GM12878 (cell line): ENCODE measurements around the gene SHANK1. TPM values are rescaled to one million over a fixed set of nuclear protein-coding genes. Genes with fewer than 3 reads are reported as not detected.

Source experiments
- ATAC-seq: fragments of 200-7000 bp; cut with Tn5 transposase; 3 replicates; pipeline ENCODE4 v1.9.1; 2020; ENCODE audit warnings: mild to moderate bottlenecking, moderate library complexity
- BruUV-seq: library from RNA; stranded (reverse); fragments of 400-500 nt; replicated peaks from 2 replicates; lab custom pipeline; 2021; lab: Mats Ljungman, UMichigan
- CTCF ChIA-PET: fragments of 300-600 bp; sonication (Branson Sonifier 250); formaldehyde crosslinking; extraction: SDS; loops from one replicate; lab custom pipeline; 2021; ENCODE audit warnings: inconsistent platforms; lab: Yijun Ruan, JAX
- POLR2A ChIA-PET: fragments of 350-600 bp; formaldehyde crosslinking; extraction: SDS; loops from one replicate; lab custom pipeline; 2021; ENCODE audit warnings: inconsistent platforms; lab: Charles Lee
- RAD21 ChIA-PET: fragments of 300-600 bp; sonication (Branson Sonifier 250); formaldehyde crosslinking; loops from one replicate; lab custom pipeline; 2023; ENCODE audit warnings: antibody characterized with exemption; ENCODE audit not compliant: unreplicated experiment; lab: Charles Lee
- SMC1A ChIA-PET: fragments of 300-600 bp; sonication (Branson Sonifier 250); formaldehyde crosslinking; loops from one replicate; lab custom pipeline; 2023; ENCODE audit not compliant: unreplicated experiment, uncharacterized antibody; lab: Charles Lee
- DNase-seq: peaks from one replicate; pipeline ENCODE4 v3.0.0-alpha.2; 2011; ENCODE audit warnings: low read depth, low spot score
- FAIRE-seq: peaks from 3 replicates; lab custom pipeline; 2011; peaks lifted over from hg19 to GRCh38; lab: Jason Lieb, UNC
- H2AFZ ChIP-seq: 2 replicates; pipeline ENCODE4 v1.6.0; 2011; ENCODE audit warnings: low read depth, low read length, control low read depth; ENCODE audit not compliant: control insufficient read depth
- H3K27ac ChIP-seq: 2 replicates; pipeline ENCODE4 v1.5.1; 2011; ENCODE audit warnings: control low read depth; ENCODE audit not compliant: control insufficient read depth, insufficient read depth
- H3K27me3 ChIP-seq, 2 experiments: replicated peaks in 1 of 2; 2 replicates each; pipeline versions ENCODE4 v1.6.0 to v1.6.1; 2011; ENCODE audit warnings: low read length in 1 of 2; ENCODE audit not compliant: control insufficient read depth in 2 of 2, insufficient read depth in 2 of 2
- H3K36me3 ChIP-seq, 2 experiments: 2 replicates each; pipeline ENCODE4 v1.5.1; 2011; ENCODE audit warnings: low read length in 1 of 2; ENCODE audit not compliant: control insufficient read depth in 2 of 2, insufficient read depth in 2 of 2
- H3K4me1 ChIP-seq: 2 replicates; pipeline ENCODE4 v1.6.1; 2011; ENCODE audit warnings: mild to moderate bottlenecking, low read length, moderate library complexity, mixed read lengths; ENCODE audit not compliant: control insufficient read depth, insufficient read depth
- H3K4me2 ChIP-seq: 2 replicates; pipeline ENCODE4 v1.6.0; 2011; ENCODE audit warnings: control low read depth; ENCODE audit not compliant: control insufficient read depth, insufficient read depth
- H3K4me3 ChIP-seq: fragments of 200-600 bp; sonication (generic); 2 replicates; pipeline ENCODE4 v1.5.1; 2016
- H3K79me2 ChIP-seq: 2 replicates; pipeline ENCODE4 v1.6.0; 2011; ENCODE audit warnings: low read length; ENCODE audit not compliant: control insufficient read depth, insufficient read depth
- H3K9ac ChIP-seq: 2 replicates; pipeline ENCODE4 v1.8.0; 2011; ENCODE audit warnings: low read length, control low read depth, mixed read lengths; ENCODE audit not compliant: control insufficient read depth, insufficient read depth
- H3K9me3 ChIP-seq: replicated peaks from 3 replicates; pipeline ENCODE4 v1.5.1; 2011; ENCODE audit warnings: mild to moderate bottlenecking, low read length; ENCODE audit not compliant: control insufficient read depth, insufficient read depth
- H4K20me1 ChIP-seq: 2 replicates; pipeline ENCODE4 v1.6.0; 2011; ENCODE audit not compliant: control insufficient read depth, insufficient read depth
- BCL11A ChIP-seq: IDR thresholded peaks from 2 replicates; pipeline ENCODE4 v1.6.1; 2011; ENCODE audit warnings: low read depth, low read length
- CBFB ChIP-seq: IDR thresholded peaks from 2 replicates; pipeline ENCODE4 v1.6.1; 2016; ENCODE audit warnings: antibody characterized with exemption, low read depth
- CHD2 ChIP-seq: IDR thresholded peaks from 2 replicates; pipeline ENCODE4 v1.6.1; 2011; ENCODE audit warnings: low read depth, low read length, improper control_type of control experiment, borderline replicate concordance
- E2F4 ChIP-seq: IDR thresholded peaks from 2 replicates; pipeline ENCODE4 v1.6.1; 2012; ENCODE audit warnings: low read depth, low read length, improper control_type of control experiment
- ESRRA ChIP-seq: IDR thresholded peaks from 2 replicates; pipeline ENCODE4 v1.6.1; 2012; ENCODE audit warnings: mild to moderate bottlenecking, low read length, improper control_type of control experiment
- FOS ChIP-seq: IDR thresholded peaks from 3 replicates; pipeline ENCODE4 v1.6.1; 2011; ENCODE audit warnings: borderline replicate concordance; ENCODE audit not compliant: insufficient read length; ENCODE audit errors: extremely low read depth
- IKZF1 ChIP-seq: fragments of 450-650 bp; conservative IDR thresholded peaks from 2 replicates; pipeline ENCODE4 v1.6.1; 2017; ENCODE audit warnings: antibody characterized with exemption, mild to moderate bottlenecking
- NFYA ChIP-seq: IDR thresholded peaks from 2 replicates; pipeline ENCODE4 v1.6.1; 2011; ENCODE audit warnings: low read depth, mild to moderate bottlenecking, low read length, improper control_type of control experiment, borderline replicate concordance
- NRF1 ChIP-seq: conservative IDR thresholded peaks from 2 replicates; pipeline ENCODE4 v1.6.1; 2011; ENCODE audit warnings: mild to moderate bottlenecking, low read depth, low read length, improper control_type of control experiment
- ZZZ3 ChIP-seq: IDR thresholded peaks from 2 replicates; pipeline ENCODE4 v1.6.1; 2011; ENCODE audit warnings: low read depth; ENCODE audit not compliant: control insufficient read depth, insufficient read length
- WGBS: methylation state at CpG from one replicate; pipeline ENCODE4 v1.1.6; 2016; ENCODE audit warnings: low lambda C conversion rate; ENCODE audit not compliant: insufficient replicate concordance, insufficient coverage; ENCODE audit errors: missing lambda C conversion rate; 5-methylcytosine and 5-hydroxymethylcytosine counted together
- in situ Hi-C: fragments of 300-500 bp; cut with MboI; formaldehyde crosslinking; loops from 9 replicates; pipeline ENCODE4 v1.14.3; 2018; ENCODE audit warnings: mixed read lengths
- intact Hi-C: fragments of 100-400 bp; cut with micrococcal nuclease; formaldehyde crosslinking; loops from one replicate; pipeline ENCODE4 v1.14.2; 2022; ENCODE audit not compliant: unreplicated experiment
- polyA plus RNA-seq, 11 experiments: library from polyadenylated mRNA; depleted of rRNA in 4 of 11; unstranded in 6 of 11; stranded (reverse) in 5 of 11; fragments of >200 nt; fragmentation: Nextera tagmentation in 4 of 11; fragmentation: Illumina TruSeq in 1 of 11; extraction: Ambion mirVana in 4 of 11; extraction: Trizol in 1 of 11; gene quantifications; 1 replicate in 1 of 11; 2 replicates in 10 of 11; pipeline versions ENCODE4 v1.2.1 to v1.2.3, GENCODE V29; 2011 to 2016; ENCODE audit warnings: inconsistent platforms in 2 of 11, missing spikeins in 2 of 11, low read depth in 1 of 11
- total RNA-seq, 4 experiments: library from RNA; depleted of rRNA in 3 of 4; stranded (reverse); fragments of >200 nt in 3 of 4; fragmentation: Illumina TruSeq in 1 of 4; extraction: Trizol in 1 of 4; gene quantifications; 2 replicates each; pipeline versions ENCODE4 v1.2.1 to v1.2.3, GENCODE V29; 2013 to 2021
- TF ChIP-seq, protein P1 (sequence below): fragments of 150-350 bp; IDR thresholded peaks from 2 replicates; pipeline ENCODE4 v1.6.1; 2014; ENCODE audit warnings: mild to moderate bottlenecking, low read depth, low read length
- TF ChIP-seq, protein P2 (sequence below): fragments of 450-650 bp; conservative IDR thresholded peaks from 2 replicates; pipeline ENCODE4 v1.6.1; 2017; ENCODE audit warnings: mild to moderate bottlenecking, moderate library complexity

SHANK1 gene
- total and polyA plus RNA-seq, 10 of the 15 experiments (the other 5 are each of a cell fraction or from before 2014, with no cell fraction given): not detected

GRCh38 chr19:50719119-50719435, 525 bp downstream of the SHANK1 start:
- H2AFZ ChIP-seq: no peak overlapping the region
- H3K4me1 ChIP-seq: no peaks in the 10 kb centered on the region
- no TSS peak for BruUV-seq
- DNase-seq (no peak), ATAC-seq (no peak), FAIRE-seq (no peak)
- no peaks in the 10 kb centered on the region for H4K20me1 ChIP-seq
- ChIA-PET SMC1A (no interaction called here), POLR2A (no interaction called here), RAD21 (no interaction called here), CTCF (no interaction called here)
- intact Hi-C loops: no loop called here
- H3K4me3 ChIP-seq: no peak overlapping the region
- no peak overlapping the region for H3K9ac ChIP-seq
- no peak for TF ChIP-seq E2F4
- no peak for TF ChIP-seq NFYA
- TF ChIP-seq, protein P1, sequence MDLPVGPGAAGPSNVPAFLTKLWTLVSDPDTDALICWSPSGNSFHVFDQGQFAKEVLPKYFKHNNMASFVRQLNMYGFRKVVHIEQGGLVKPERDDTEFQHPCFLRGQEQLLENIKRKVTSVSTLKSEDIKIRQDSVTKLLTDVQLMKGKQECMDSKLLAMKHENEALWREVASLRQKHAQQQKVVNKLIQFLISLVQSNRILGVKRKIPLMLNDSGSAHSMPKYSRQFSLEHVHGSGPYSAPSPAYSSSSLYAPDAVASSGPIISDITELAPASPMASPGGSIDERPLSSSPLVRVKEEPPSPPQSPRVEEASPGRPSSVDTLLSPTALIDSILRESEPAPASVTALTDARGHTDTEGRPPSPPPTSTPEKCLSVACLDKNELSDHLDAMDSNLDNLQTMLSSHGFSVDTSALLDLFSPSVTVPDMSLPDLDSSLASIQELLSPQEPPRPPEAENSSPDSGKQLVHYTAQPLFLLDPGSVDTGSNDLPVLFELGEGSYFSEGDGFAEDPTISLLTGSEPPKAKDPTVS: no peak
- no peak for TF ChIP-seq ZZZ3
- TF ChIP-seq FOS: no peak
- TF ChIP-seq CBFB: no peak
- no peak for TF ChIP-seq NRF1
- TF ChIP-seq, protein P2, sequence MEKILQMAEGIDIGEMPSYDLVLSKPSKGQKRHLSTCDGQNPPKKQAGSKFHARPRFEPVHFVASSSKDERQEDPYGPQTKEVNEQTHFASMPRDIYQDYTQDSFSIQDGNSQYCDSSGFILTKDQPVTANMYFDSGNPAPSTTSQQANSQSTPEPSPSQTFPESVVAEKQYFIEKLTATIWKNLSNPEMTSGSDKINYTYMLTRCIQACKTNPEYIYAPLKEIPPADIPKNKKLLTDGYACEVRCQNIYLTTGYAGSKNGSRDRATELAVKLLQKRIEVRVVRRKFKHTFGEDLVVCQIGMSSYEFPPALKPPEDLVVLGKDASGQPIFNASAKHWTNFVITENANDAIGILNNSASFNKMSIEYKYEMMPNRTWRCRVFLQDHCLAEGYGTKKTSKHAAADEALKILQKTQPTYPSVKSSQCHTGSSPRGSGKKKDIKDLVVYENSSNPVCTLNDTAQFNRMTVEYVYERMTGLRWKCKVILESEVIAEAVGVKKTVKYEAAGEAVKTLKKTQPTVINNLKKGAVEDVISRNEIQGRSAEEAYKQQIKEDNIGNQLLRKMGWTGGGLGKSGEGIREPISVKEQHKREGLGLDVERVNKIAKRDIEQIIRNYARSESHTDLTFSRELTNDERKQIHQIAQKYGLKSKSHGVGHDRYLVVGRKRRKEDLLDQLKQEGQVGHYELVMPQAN: no peak
- TF ChIP-seq IKZF1: no peak
- TF ChIP-seq BCL11A: no peak
- TF ChIP-seq ESRRA: no peak
- TF ChIP-seq CHD2: no peak
- H3K27ac ChIP-seq: no peak overlapping the region
- H3K9me3 ChIP-seq: no peaks in the 10 kb centered on the region; the same call in 2 of the 3 replicates
- peaks cover 7 to 9% of the 10 kb centered on the region in 2 experiments for H3K27me3 ChIP-seq
- no peak overlapping the region for H3K4me2 ChIP-seq
- no peaks in the 10 kb centered on the region for H3K79me2 ChIP-seq
- H3K36me3 ChIP-seq: no peaks in the 10 kb centered on the region
- in situ Hi-C loops: no loop called here
- WGBS: 10% methylated on average over 11 of the region's 30 CpGs
